Coronary artery (tissue), 2 donors: ENCODE data around the gene TNS1.

Experiments
- DNase-seq: peaks from one replicate; pipeline ENCODE4 v3.0.0-alpha.2; 2017; ENCODE audit warnings: low spot score
- H3K27ac ChIP-seq, 2 donors: fragments of 200-600 bp; sonication (generic); one replicate each; pipeline ENCODE4 v1.5.1; 2016 to 2019
- H3K4me3 ChIP-seq: fragments of 200-600 bp; sonication (generic); 2 replicates; pipeline ENCODE4 v1.5.1; 2016; ENCODE audit warnings: mild to moderate bottlenecking, moderate library complexity
- CTCF ChIP-seq: fragments of 200-600 bp; sonication (generic); IDR thresholded peaks from one replicate; pipeline ENCODE4 v1.5.1; 2019; ENCODE audit warnings: antibody characterized with exemption

The TNS1 gene

GRCh38 chr2:217998926-217999594 lies 3.7 kb downstream of the TNS1 start:
- no peak for DNase-seq
- peak overlapping the region in 1 of 2 donors; percentile 94 for H3K27ac ChIP-seq
- peak overlapping the region; percentile 74 for H3K4me3 ChIP-seq

GRCh38 chr2:217997510-217997909 lies 5.3 kb downstream of the TNS1 start:
- no peak overlapping the region for H3K4me3 ChIP-seq
- TF ChIP-seq CTCF = no peak
- no peak for DNase-seq
- peak overlapping the region in 1 of 2 donors; percentile 94 for H3K27ac ChIP-seq

More at GRCh38 chr2:217998926-217999594, 3.7 kb downstream of the TNS1 start:
- no peak for TF ChIP-seq CTCF

- H3K4me3 ChIP-seq = peak overlapping the region; percentile 50
- DNase-seq = no peak
- TF ChIP-seq CTCF = no peak
- peak overlapping the region; percentile 53 to 91 for H3K27ac ChIP-seq
These were observed 6.4 kb downstream of the TNS1 start for GRCh38 chr2:217996361-217996760.

GRCh38 chr2:217995731-217996231 lies 7.0 kb downstream of the TNS1 start:
- Histone ChIP-seq H3K27ac (peak overlapping the region; percentile 53 to 91), H3K4me3 (peak overlapping the region; percentile 50)
- no peak for DNase-seq
- no peak for TF ChIP-seq CTCF

GRCh38 chr2:217994776-217995274 lies 8.0 kb downstream of the TNS1 start:
- Histone ChIP-seq H3K4me3 (no peak overlapping the region), H3K27ac (peak overlapping the region in 1 of 2 donors; percentile 91)
- DNase-seq = no peak
- no peak for TF ChIP-seq CTCF

- TF ChIP-seq CTCF = peak; percentile 66
- Histone ChIP-seq H3K27ac (peak overlapping the region in 1 of 2 donors; percentile 91), H3K4me3 (no peak overlapping the region)
- DNase-seq = no peak
These were observed 8.9 kb downstream of the TNS1 start for GRCh38 chr2:217993817-217994463.
